CD4-positive, alpha-beta T cell (primary cell): ENCODE data around the gene TGM5. TPM values are rescaled to one million over a fixed set of nuclear protein-coding genes. Genes with fewer than 3 reads are reported as not detected.

Experiments used
- ATAC-seq: fragments of 200-7000 bp; cut with Tn5 transposase; one replicate; pipeline ENCODE4 v1.10.0; 2022; ENCODE audit warnings: mild to moderate bottlenecking; ENCODE audit not compliant: poor library complexity
- CTCF ChIA-PET: fragments of 350-600 bp; sonication (Branson Sonifier 250); formaldehyde crosslinking; loops from one replicate; lab custom pipeline; 2021; ENCODE audit warnings: antibody characterized with exemption, inconsistent platforms; lab: Charles Lee
- POLR2A ChIA-PET: fragments of 350-600 bp; sonication (Branson Sonifier 250); formaldehyde crosslinking; loops from one replicate; lab custom pipeline; 2021; ENCODE audit warnings: antibody characterized with exemption, inconsistent platforms; lab: Charles Lee
- DNase-seq, 14 experiments: peaks; one replicate each; pipeline ENCODE4 v3.0.0-alpha.2; 2013 to 2020; ENCODE audit warnings: mixed read lengths in 2 of 14
- H3K27ac ChIP-seq, 2 donors: one replicate each; pipeline versions ENCODE4 v1.5.1 to v1.7.0; 2013; ENCODE audit warnings: low read length in 2 of 2, low read depth in 1 of 2, mild to moderate bottlenecking in 1 of 2
- H3K27me3 ChIP-seq, 2 experiments: 1 replicate in 1 of 2; 2 replicates in 1 of 2; pipeline versions ENCODE4 v1.6.1 to v1.7.0; 2013; ENCODE audit warnings: low read length in 2 of 2, control low read depth in 1 of 2, mild to moderate bottlenecking in 1 of 2, moderate library complexity in 1 of 2; ENCODE audit not compliant: insufficient read depth in 2 of 2, control insufficient read depth in 1 of 2
- H3K36me3 ChIP-seq: one replicate; pipeline ENCODE4 v1.6.1; 2013; ENCODE audit warnings: low read length, control low read depth; ENCODE audit not compliant: insufficient read depth
- H3K4me1 ChIP-seq: one replicate; pipeline ENCODE4 v1.6.1; 2013; ENCODE audit warnings: low read length, control low read depth; ENCODE audit not compliant: insufficient read depth
- H3K4me3 ChIP-seq: one replicate; pipeline ENCODE4 v1.5.1; 2013; ENCODE audit warnings: mild to moderate bottlenecking, low read length, moderate library complexity
- H3K9me3 ChIP-seq, 2 experiments: 1 replicate in 1 of 2; 2 replicates in 1 of 2; pipeline versions ENCODE4 v1.6.1 to v1.7.0; 2013; ENCODE audit warnings: low read length in 2 of 2, mild to moderate bottlenecking in 2 of 2, control low read depth in 1 of 2, moderate library complexity in 1 of 2; ENCODE audit not compliant: control insufficient read depth in 1 of 2, insufficient read depth in 1 of 2
- H3K27ac Mint-ChIP-seq: one replicate; pipeline ENCODE4 v1.8.0; 2020; ENCODE audit warnings: mixed read lengths
- H3K27me3 Mint-ChIP-seq: one replicate; pipeline ENCODE4 v1.8.0; 2021; ENCODE audit warnings: mixed read lengths
- H3K36me3 Mint-ChIP-seq: one replicate; pipeline ENCODE4 v1.8.0; 2021; ENCODE audit warnings: low read depth, mixed read lengths
- H3K4me1 Mint-ChIP-seq: one replicate; pipeline ENCODE4 v1.8.0; 2021; ENCODE audit warnings: low read depth, mixed read lengths
- H3K4me3 Mint-ChIP-seq: one replicate; pipeline ENCODE4 v1.8.0; 2020; ENCODE audit warnings: mild to moderate bottlenecking, mixed read lengths
- H3K9me3 Mint-ChIP-seq: one replicate; pipeline ENCODE4 v1.8.0; 2020; ENCODE audit warnings: mixed read lengths
- CTCF ChIP-seq: fragments of 200-600 bp; IDR thresholded peaks from one replicate; pipeline ENCODE4 v1.8.0; 2022; ENCODE audit warnings: antibody characterized with exemption, mild to moderate bottlenecking
- intact Hi-C, 2 experiments: fragments of 100-400 bp; cut with DNase I in 1 of 2; cut with micrococcal nuclease in 1 of 2; formaldehyde crosslinking; loops; one replicate each; pipeline versions ENCODE4 v1.15.1 to v1.9.0; 2023 to 2025; cut with DNase I, micrococcal nuclease
- total RNA-seq, 174 experiments: library from RNA in 2 of 174; stranded (reverse) in 2 of 174; gene quantifications; one replicate each; pipeline ENCODE4 v1.2.3 and lab custom pipeline; 2021 to 2026

Gene TGM5
- total RNA-seq, 2 experiments from 2014 or later = not detected

GRCh38 chr15:43186003-43186353 lies 80.8 kb downstream of the TGM5 start:
- no peak for ATAC-seq
- peaks cover 49% of the 10 kb centered on the region for H3K4me1 Mint-ChIP-seq
- DNase-seq = no peak

GRCh38 chr15:43185157-43186002 lies 81.3 kb downstream of the TGM5 start, which contains the start of gene CCNDBP1:
Gene CCNDBP1 (plus strand): TSS chr15:43185403. CDS start chr15:43185499, 96 bp downstream.
- H3K27me3 ChIP-seq = no peaks in the 10 kb centered on the region
- Mint-ChIP-seq H3K4me1 (peaks cover 43% of the 10 kb centered on the region), H3K9me3 (no peaks in the 10 kb centered on the region), H3K27ac (peak within 1 kb of the TSS; percentile 98), H3K27me3 (no peaks in the 10 kb centered on the region), H3K36me3 (peaks cover 53% of the 10 kb centered on the region), H3K4me3 (peak within 1 kb of the TSS; percentile 96)
- ATAC-seq (peak; percentile 77), DNase-seq (peak; percentile 71 to 96 (median 84))
- H3K27ac ChIP-seq = peak within 1 kb of the TSS; percentile 89 to 91
- peak; percentile 47 for TF ChIP-seq CTCF
- CTCF ChIA-PET = interaction anchor here (1.1 kb wide), 1 partner anchor 40 kb away, joined by 3 read pairs; no protein-coding TSS in a partner anchor
- POLR2A ChIA-PET = interaction anchor here (1.0 to 2.2 kb wide), 6 partner anchors 9 to 100 kb away, joined by 3 to 11 read pairs (median 6); partner anchors contain the start of genes TMEM62 and UBR1
- no peaks in the 10 kb centered on the region for H3K9me3 ChIP-seq
- peaks cover 23% of the 10 kb centered on the region for H3K4me1 ChIP-seq
- H3K4me3 ChIP-seq = peak within 1 kb of the TSS; percentile 71
- H3K36me3 ChIP-seq = peaks cover 22% of the 10 kb centered on the region
- intact Hi-C loops = loop anchor here (1.0 to 10.0 kb wide), 3 partner anchors 52 to 261 kb away; partner anchors contain the start of genes TMEM62 (in 1 of the 2), TTBK2 (in 1 of the 2) and UBR1 (in 1 of the 2)

More at GRCh38 chr15:43186003-43186353, 80.8 kb downstream of the TGM5 start:
- Histone ChIP-seq H3K4me1 (peaks cover 23% of the 10 kb centered on the region), H3K9me3 (no peaks in the 10 kb centered on the region), H3K4me3 (peak overlapping the region; percentile 71), H3K27ac (peak overlapping the region; percentile 89 to 91), H3K36me3 (peaks cover 28% of the 10 kb centered on the region), H3K27me3 (no peaks in the 10 kb centered on the region)
- intact Hi-C loops = loop anchor here (2.0 to 10.0 kb wide), 2 partner anchors 79 to 261 kb away; partner anchors contain the start of genes TTBK2 (in 1 of the 2) and UBR1 (in 1 of the 2)
- TF ChIP-seq CTCF = no peak
- Mint-ChIP-seq H3K27ac (peak overlapping the region; percentile 98), H3K36me3 (peaks cover 59% of the 10 kb centered on the region), H3K9me3 (no peaks in the 10 kb centered on the region), H3K4me3 (peak overlapping the region; percentile 96), H3K27me3 (no peaks in the 10 kb centered on the region)
- ChIA-PET POLR2A (interaction anchor here (1.6 to 2.2 kb wide), 5 partner anchors 17 to 99 kb away, joined by 3 to 11 read pairs (median 7); partner anchors contain the start of genes TMEM62 and UBR1), CTCF (interaction anchor here (0.7 to 1.1 kb wide), 2 partner anchors 39 to 100 kb away, joined by 3 read pairs; no protein-coding TSS in a partner anchor)

GRCh38 chr15:43184407-43185124 lies 82.2 kb downstream of the TGM5 start:
- peak overlapping the region; percentile 89 to 91 for H3K27ac ChIP-seq
- H3K36me3 ChIP-seq = peaks cover 14% of the 10 kb centered on the region
- peaks cover 38% of the 10 kb centered on the region for H3K4me1 Mint-ChIP-seq
- no peak for ATAC-seq
- peak in 1 of 14 experiments; percentile 12 for DNase-seq
- H3K27ac Mint-ChIP-seq = peak overlapping the region; percentile 98
- H3K9me3 Mint-ChIP-seq = no peaks in the 10 kb centered on the region
- TF ChIP-seq CTCF = no peak
- H3K36me3 Mint-ChIP-seq = peaks cover 48% of the 10 kb centered on the region
- CTCF ChIA-PET = interaction anchor here (0.6 to 1.1 kb wide), 3 partner anchors 41 to 168 kb away, joined by 3 read pairs; no protein-coding TSS in a partner anchor
- no peaks in the 10 kb centered on the region for H3K9me3 ChIP-seq
- peak overlapping the region; percentile 96 for H3K4me3 Mint-ChIP-seq
- POLR2A ChIA-PET = interaction anchor here (1.0 to 2.2 kb wide), 5 partner anchors 10 to 911 kb away, joined by 3 to 11 read pairs (median 4); partner anchors contain the start of gene UBR1
- peaks cover 23% of the 10 kb centered on the region for H3K4me1 ChIP-seq
- H3K27me3 Mint-ChIP-seq = no peaks in the 10 kb centered on the region
- peak overlapping the region; percentile 71 for H3K4me3 ChIP-seq
- H3K27me3 ChIP-seq = no peaks in the 10 kb centered on the region
- intact Hi-C loops = loop anchor here (1.0 to 10.0 kb wide), 4 partner anchors 51 to 1983 kb away; partner anchors contain the start of genes TMEM62 (in 1 of the 2), TTBK2 (in 1 of the 2) and UBR1 (in 1 of the 2)
